ENCODE measurements around the gene TLX3.

The TLX3 gene

GRCh38 chr5:171308453-171309275, at the start of gene TLX3:
TSS of gene TLX3 (plus strand) at chr5:171309248. CDS start at chr5:171309366, 118 bp downstream.
- DNase-seq (ENCODE audit: extremely low read depth, low read depth), result no peak
- no peak for TF ChIP-seq CTCF (IDR thresholded peaks at IDR 0.05; ENCODE audit: low read depth, low read length)

GRCh38 chr5:171261361-171261760, 47.7 kb upstream of the TLX3 start:
- no peak for TF ChIP-seq CTCF (IDR thresholded peaks at IDR 0.05; ENCODE audit: low read depth, low read length)
- DNase-seq (ENCODE audit: extremely low read depth, low read depth), result no peak

- DNase-seq (ENCODE audit: extremely low read depth, low read depth), result no peak
- no peak for TF ChIP-seq CTCF (IDR thresholded peaks at IDR 0.05; ENCODE audit: low read depth, low read length)
Measured at GRCh38 chr5:171261904-171262303, 47.1 kb upstream of the TLX3 start.

GRCh38 chr5:171263181-171263580, 45.9 kb upstream of the TLX3 start:
- no peak for TF ChIP-seq CTCF (IDR thresholded peaks at IDR 0.05; ENCODE audit: low read depth, low read length)
- DNase-seq (ENCODE audit: extremely low read depth, low read depth), result no peak

- no peak for DNase-seq (ENCODE audit: extremely low read depth, low read depth)
- TF ChIP-seq CTCF (IDR thresholded peaks at IDR 0.05; ENCODE audit: low read depth, low read length), result no peak
Measured at GRCh38 chr5:171264843-171265242, 44.2 kb upstream of the TLX3 start.

GRCh38 chr5:171268700-171269620, 40.1 kb upstream of the TLX3 start:
- no peak for TF ChIP-seq CTCF (IDR thresholded peaks at IDR 0.05; ENCODE audit: low read depth, low read length)
- no peak for DNase-seq (ENCODE audit: extremely low read depth, low read depth)

GRCh38 chr5:171269717-171270116, 39.3 kb upstream of the TLX3 start:
- peak; percentile 53 for DNase-seq (ENCODE audit: extremely low read depth, low read depth)
- no peak for TF ChIP-seq CTCF (IDR thresholded peaks at IDR 0.05; ENCODE audit: low read depth, low read length)

Measured in AG09319 (cell line).